ENCODE measurements around the gene MT1A.

- no peak for TF ChIP-seq CTCF (IDR thresholded peaks at IDR 0.05)
- TF ChIP-seq POLR2A (IDR thresholded peaks at IDR 0.05) = no peak
Observed at GRCh38 chr16:56625943-56626654, 12.4 kb upstream of the MT1A start.

Data from breast epithelium (tissue), 3 donors.